ENCODE results near the gene AHNAK.
A peak's percentile ranks its signal among the peaks of the same experiment; 100 is the strongest.

AHNAK gene

GRCh38 chr11:62427630-62428233 is 118.9 kb downstream of the AHNAK start:
- POLR2A ChIA-PET (ENCODE audit: low non-redundant PET): no interaction called here
- CTCF ChIA-PET: interaction anchor here (0.7 kb wide), 1 partner anchor 133 kb away, joined by 6 read pairs; no protein-coding TSS in a partner anchor
- no peak for DNase-seq (ENCODE audit: low spot score)
- H3K27ac ChIP-seq: peak overlapping the region; percentile 40; the same call in 1 of the 2 replicates
- no peak for TF ChIP-seq CTCF (conservative IDR thresholded peaks at IDR 0.05; ENCODE audit: low read depth)

- POLR2A ChIA-PET (ENCODE audit: low non-redundant PET): no interaction called here
- TF ChIP-seq CTCF (conservative IDR thresholded peaks at IDR 0.05; ENCODE audit: low read depth): no peak
- no peak for DNase-seq (ENCODE audit: low spot score)
- CTCF ChIA-PET: interaction anchor here (0.6 to 1.0 kb wide), 2 partner anchors 120 to 159 kb away, joined by 3 to 5 read pairs; no protein-coding TSS in a partner anchor
- H3K27ac ChIP-seq: no peak overlapping the region
Observed at GRCh38 chr11:62423012-62423411, 123.6 kb downstream of the AHNAK start.

GRCh38 chr11:62421996-62422395 is 124.6 kb downstream of the AHNAK start:
- TF ChIP-seq CTCF (conservative IDR thresholded peaks at IDR 0.05; ENCODE audit: low read depth): no peak
- DNase-seq (ENCODE audit: low spot score): no peak
- POLR2A ChIA-PET (ENCODE audit: low non-redundant PET): no interaction called here
- H3K27ac ChIP-seq: no peak overlapping the region
- CTCF ChIA-PET: no interaction called here

- CTCF ChIA-PET: interaction anchor here (0.6 kb wide), 1 partner anchor 550 kb away, joined by 3 read pairs; no protein-coding TSS in a partner anchor
Observed at GRCh38 chr11:62420882-62421281, 125.7 kb downstream of the AHNAK start.

GRCh38 chr11:62419943-62420342 is 126.7 kb downstream of the AHNAK start:
- POLR2A ChIA-PET (ENCODE audit: low non-redundant PET): no interaction called here
- H3K27ac ChIP-seq: no peak overlapping the region
- CTCF ChIA-PET: interaction anchor here (0.6 to 1.2 kb wide), 2 partner anchors 15 to 136 kb away, joined by 3 to 8 read pairs; no protein-coding TSS in a partner anchor
- no peak for DNase-seq (ENCODE audit: low spot score)
- TF ChIP-seq CTCF (conservative IDR thresholded peaks at IDR 0.05; ENCODE audit: low read depth): no peak

More at GRCh38 chr11:62420882-62421281, 125.7 kb downstream of the AHNAK start:
- no peak for TF ChIP-seq CTCF (conservative IDR thresholded peaks at IDR 0.05; ENCODE audit: low read depth)
- POLR2A ChIA-PET (ENCODE audit: low non-redundant PET): no interaction called here
- no peak for DNase-seq (ENCODE audit: low spot score)
- no peak overlapping the region for H3K27ac ChIP-seq

GRCh38 chr11:62419314-62419929 is 127.2 kb downstream of the AHNAK start:
- no peak for TF ChIP-seq CTCF (conservative IDR thresholded peaks at IDR 0.05; ENCODE audit: low read depth)
- H3K27ac ChIP-seq: no peak overlapping the region
- POLR2A ChIA-PET (ENCODE audit: low non-redundant PET): no interaction called here
- DNase-seq (ENCODE audit: low spot score): no peak
- CTCF ChIA-PET: interaction anchor here (0.6 to 1.2 kb wide), 4 partner anchors 16 to 136 kb away, joined by 3 to 8 read pairs (median 4); no protein-coding TSS in a partner anchor

All from RWPE1 (cell line).